ENCODE measurements around the gene DOCK6.

DNA sequence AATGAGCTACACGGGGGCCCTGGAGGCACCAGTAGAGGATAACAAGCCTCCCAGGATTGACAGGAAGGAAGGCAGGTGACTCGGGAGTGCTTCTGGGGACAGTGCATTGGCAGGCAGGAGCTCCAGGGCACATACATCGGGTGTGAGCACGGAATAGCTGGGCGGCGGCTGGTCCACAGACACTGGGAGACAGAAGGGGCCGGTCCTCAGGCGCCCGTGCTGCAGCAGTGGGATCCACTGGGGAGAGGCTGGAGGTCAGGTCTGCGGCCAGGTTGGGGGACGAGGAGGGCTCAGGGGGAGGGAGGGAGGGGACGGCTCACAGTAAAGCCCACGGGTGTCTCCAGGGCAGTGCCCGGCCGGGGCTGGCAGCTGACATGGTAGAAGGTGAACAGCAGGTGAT is 25.0 kb downstream of the DOCK6 start:
- TF ChIP-seq, protein P1, sequence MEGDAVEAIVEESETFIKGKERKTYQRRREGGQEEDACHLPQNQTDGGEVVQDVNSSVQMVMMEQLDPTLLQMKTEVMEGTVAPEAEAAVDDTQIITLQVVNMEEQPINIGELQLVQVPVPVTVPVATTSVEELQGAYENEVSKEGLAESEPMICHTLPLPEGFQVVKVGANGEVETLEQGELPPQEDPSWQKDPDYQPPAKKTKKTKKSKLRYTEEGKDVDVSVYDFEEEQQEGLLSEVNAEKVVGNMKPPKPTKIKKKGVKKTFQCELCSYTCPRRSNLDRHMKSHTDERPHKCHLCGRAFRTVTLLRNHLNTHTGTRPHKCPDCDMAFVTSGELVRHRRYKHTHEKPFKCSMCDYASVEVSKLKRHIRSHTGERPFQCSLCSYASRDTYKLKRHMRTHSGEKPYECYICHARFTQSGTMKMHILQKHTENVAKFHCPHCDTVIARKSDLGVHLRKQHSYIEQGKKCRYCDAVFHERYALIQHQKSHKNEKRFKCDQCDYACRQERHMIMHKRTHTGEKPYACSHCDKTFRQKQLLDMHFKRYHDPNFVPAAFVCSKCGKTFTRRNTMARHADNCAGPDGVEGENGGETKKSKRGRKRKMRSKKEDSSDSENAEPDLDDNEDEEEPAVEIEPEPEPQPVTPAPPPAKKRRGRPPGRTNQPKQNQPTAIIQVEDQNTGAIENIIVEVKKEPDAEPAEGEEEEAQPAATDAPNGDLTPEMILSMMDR (IDR thresholded peaks at IDR 0.05): no peak
- no peak for TF ChIP-seq POLR2A (IDR thresholded peaks at IDR 0.05)
